ENCODE results near the gene EBP. TPM values are rescaled to one million over a fixed set of nuclear protein-coding genes. Genes with fewer than 3 reads are reported as not detected.

Gene EBP
- total and polyA plus RNA-seq, 9 of the 15 experiments (the other 6 are each of a cell fraction or from before 2014, with no cell fraction given): 228 to 987 (median 274) TPM

DNA sequence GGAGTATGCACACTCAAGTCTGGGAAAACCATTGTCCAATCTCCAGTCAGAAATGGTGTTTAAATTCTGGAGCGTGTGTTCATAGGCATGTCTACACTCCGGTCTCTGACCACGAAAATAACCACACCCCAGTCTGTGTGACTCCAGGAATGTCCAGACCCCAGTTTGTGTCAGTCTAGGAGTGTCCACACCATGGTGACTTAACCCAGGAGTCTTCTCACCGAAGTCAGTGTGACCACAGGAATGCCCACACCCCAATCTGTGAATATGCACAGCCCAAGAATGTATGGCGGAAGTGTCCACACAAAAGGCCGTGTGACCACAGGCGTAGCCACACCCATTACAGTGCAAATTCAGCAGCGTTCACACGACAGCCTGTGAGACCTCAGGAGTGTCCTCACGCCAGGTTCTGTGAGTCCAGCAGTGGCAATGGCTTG is 34.2 kb upstream of the EBP start:
- no peaks in the 10 kb centered on the region for H3K79me2 ChIP-seq (ENCODE audit: control insufficient read depth, insufficient read depth, low read length)
- peak overlapping the region; percentile 69 for H3K27ac ChIP-seq (ENCODE audit: extremely low read depth, low read depth, low read length)
- WGBS (ENCODE audit: insufficient coverage, low coverage, missing lambda C conversion rate): 7% methylated on average over 10 of the region's 10 CpGs
- H3K9me3 ChIP-seq (replicated peaks; ENCODE audit: control insufficient read depth, insufficient read depth, low read depth, low read length): no peaks in the 10 kb centered on the region
- intact Hi-C loops (cut with micrococcal nuclease) (no loop called here), in situ Hi-C loops (cut with MboI) (loop anchor here (25.0 kb wide), 1 partner anchor 625 kb away; no protein-coding TSS in a partner anchor)
- peaks cover 4% of the 10 kb centered on the region for H3K9me1 ChIP-seq (ENCODE audit: control insufficient read depth, insufficient read depth, low read length)
- H3K9ac ChIP-seq (ENCODE audit: insufficient read depth in 1 of 2, low read depth in 2 of 2, low read length in 2 of 2): peak overlapping the region in 1 of 2 experiments; percentile 37; a peak in 2 of 4 replicates
- FAIRE-seq: peak; percentile 97
- H3K4me1 ChIP-seq (replicated peaks in 1 of 2; ENCODE audit: control insufficient read depth in 2 of 2, insufficient read depth in 2 of 2, low read length in 2 of 2): peaks cover 0 to 19% of the 10 kb centered on the region in 2 experiments; a peak in 3 of 5 replicates
- BruUV-seq (replicated peaks): no TSS peak
- no peak overlapping the region for H3K4me3 ChIP-seq
- peak; percentile 48 to 74 (median 54) for DNase-seq (ENCODE audit: extremely low read depth in 1 of 4, low spot score in 3 of 4)
- CTCF ChIA-PET (ENCODE audit: low intra/inter-chr PET ratio): no interaction called here
- H4K20me1 ChIP-seq (replicated peaks; ENCODE audit: control insufficient read depth, insufficient read depth, low read length): no peaks in the 10 kb centered on the region
- H3K4me2 ChIP-seq (ENCODE audit: insufficient read depth, low read length): peak overlapping the region; percentile 68
- POLR2A ChIA-PET: interaction anchor here (0.7 to 1.0 kb wide), 2 partner anchors 12 to 13 kb away, joined by 3 to 4 read pairs; no protein-coding TSS in a partner anchor
- peak overlapping the region; percentile 68 for H2AFZ ChIP-seq (ENCODE audit: low read depth, low read length)
- no peaks in the 10 kb centered on the region for H3K27me3 ChIP-seq (ENCODE audit: control insufficient read depth in 2 of 2, insufficient read depth in 2 of 2, low read length in 2 of 2)
- peak; percentile 91 for ATAC-seq
- peaks cover 37% of the 10 kb centered on the region; the same call in 2 of the 3 replicates for H3K36me3 ChIP-seq (ENCODE audit: control insufficient read depth, insufficient read depth, low read length)
- TF ChIP-seq, protein P1, sequence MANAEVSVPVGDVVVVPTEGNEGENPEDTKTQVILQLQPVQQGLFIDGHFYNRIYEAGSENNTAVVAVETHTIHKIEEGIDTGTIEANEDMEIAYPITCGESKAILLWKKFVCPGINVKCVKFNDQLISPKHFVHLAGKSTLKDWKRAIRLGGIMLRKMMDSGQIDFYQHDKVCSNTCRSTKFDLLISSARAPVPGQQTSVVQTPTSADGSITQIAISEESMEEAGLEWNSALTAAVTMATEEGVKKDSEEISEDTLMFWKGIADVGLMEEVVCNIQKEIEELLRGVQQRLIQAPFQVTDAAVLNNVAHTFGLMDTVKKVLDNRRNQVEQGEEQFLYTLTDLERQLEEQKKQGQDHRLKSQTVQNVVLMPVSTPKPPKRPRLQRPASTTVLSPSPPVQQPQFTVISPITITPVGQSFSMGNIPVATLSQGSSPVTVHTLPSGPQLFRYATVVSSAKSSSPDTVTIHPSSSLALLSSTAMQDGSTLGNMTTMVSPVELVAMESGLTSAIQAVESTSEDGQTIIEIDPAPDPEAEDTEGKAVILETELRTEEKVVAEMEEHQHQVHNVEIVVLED (CRISPR knock-in tag; IDR thresholded peaks at IDR 0.05): no peak
- no peak for TF ChIP-seq NR1H2 (CRISPR knock-in tag; IDR thresholded peaks at IDR 0.05)
- TF ChIP-seq, protein P2, sequence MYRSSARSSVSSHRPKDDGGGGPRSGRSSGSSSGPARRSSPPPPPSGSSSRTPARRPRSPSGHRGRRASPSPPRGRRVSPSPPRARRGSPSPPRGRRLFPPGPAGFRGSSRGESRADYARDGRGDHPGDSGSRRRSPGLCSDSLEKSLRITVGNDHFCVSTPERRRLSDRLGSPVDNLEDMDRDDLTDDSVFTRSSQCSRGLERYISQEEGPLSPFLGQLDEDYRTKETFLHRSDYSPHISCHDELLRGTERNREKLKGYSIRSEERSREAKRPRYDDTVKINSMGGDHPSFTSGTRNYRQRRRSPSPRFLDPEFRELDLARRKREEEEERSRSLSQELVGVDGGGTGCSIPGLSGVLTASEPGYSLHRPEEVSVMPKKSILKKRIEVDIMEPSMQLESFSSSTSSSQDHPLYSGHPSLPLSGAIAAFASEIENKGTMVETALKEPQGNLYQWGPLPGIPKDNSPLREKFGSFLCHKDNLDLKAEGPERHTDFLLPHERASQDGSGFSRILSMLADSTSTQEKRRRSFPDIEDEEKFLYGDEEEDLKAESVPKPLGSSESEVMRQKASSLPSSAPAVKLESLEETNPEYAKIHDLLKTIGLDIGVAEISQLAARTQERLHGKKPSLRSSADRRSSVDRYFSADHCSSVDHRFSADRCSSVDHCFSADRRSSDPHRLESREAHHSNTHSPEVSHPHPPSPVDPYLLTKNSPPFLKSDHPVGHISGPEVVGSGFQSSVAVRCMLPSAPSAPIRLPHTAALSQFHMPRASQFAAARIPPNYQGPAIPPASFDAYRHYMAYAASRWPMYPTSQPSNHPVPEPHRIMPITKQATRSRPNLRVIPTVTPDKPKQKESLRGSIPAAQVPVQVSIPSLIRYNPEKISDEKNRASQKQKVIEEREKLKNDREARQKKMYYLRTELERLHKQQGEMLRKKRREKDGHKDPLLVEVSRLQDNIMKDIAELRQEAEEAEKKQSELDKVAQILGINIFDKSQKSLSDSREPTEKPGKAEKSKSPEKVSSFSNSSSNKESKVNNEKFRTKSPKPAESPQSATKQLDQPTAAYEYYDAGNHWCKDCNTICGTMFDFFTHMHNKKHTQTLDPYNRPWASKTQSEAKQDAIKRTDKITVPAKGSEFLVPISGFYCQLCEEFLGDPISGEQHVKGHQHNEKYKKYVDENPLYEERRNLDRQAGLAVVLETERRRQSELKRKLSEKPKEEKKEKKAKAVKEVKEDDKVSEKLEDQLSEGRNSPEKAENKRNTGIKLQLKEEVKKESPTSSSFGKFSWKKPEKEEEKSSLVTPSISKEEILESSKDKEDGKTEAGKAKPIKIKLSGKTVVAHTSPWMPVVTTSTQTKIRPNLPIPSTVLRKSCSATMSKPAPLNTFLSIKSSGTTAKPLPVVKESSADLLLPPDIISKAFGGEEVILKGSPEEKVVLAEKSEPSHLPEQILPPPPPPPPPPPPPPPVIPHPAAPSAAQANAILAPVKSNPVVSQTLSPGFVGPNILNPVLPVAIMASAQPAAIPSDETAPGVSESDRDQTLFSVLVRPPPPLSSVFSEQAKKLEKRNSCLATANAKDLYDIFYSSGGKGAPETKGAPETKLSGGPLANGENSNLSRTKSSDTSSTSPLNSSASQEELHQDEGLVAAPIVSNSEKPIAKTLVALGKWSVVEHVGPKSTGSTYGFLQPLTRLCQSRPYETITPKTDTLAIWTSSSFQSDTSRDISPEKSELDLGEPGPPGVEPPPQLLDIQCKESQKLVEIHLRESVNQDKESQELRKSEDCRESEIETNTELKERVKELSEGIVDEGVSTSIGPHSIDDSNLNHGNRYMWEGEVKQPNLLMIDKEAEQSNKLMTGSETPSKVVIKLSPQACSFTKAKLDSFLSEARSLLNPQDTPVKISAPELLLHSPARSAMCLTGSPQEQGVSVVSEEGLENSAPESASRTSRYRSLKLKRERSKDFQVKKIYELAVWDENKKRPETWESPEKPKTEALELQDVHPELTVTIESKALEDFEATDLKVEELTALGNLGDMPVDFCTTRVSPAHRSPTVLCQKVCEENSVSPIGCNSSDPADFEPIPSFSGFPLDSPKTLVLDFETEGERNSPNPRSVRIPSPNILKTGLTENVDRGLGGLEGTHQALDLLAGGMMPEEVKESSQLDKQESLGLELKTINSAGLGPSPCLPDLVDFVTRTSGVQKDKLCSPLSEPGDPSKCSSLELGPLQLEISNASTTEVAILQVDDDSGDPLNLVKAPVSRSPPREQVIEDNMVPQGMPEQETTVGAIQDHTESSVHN (IDR thresholded peaks at IDR 0.05; ENCODE audit: borderline replicate concordance in 1 of 2, low read depth in 1 of 2): peak in 1 of 2 experiments; percentile 48; a peak in 1 of 4 replicates
- no peak for TF ChIP-seq ETV6 (IDR thresholded peaks at IDR 0.05; ENCODE audit: borderline replicate concordance in 1 of 2, low read depth in 2 of 2, low read length in 1 of 2)
- TF ChIP-seq ETV6 (CRISPR knock-in tag; IDR thresholded peaks at IDR 0.05; ENCODE audit: borderline replicate concordance): no peak
- TF ChIP-seq, protein P3, sequence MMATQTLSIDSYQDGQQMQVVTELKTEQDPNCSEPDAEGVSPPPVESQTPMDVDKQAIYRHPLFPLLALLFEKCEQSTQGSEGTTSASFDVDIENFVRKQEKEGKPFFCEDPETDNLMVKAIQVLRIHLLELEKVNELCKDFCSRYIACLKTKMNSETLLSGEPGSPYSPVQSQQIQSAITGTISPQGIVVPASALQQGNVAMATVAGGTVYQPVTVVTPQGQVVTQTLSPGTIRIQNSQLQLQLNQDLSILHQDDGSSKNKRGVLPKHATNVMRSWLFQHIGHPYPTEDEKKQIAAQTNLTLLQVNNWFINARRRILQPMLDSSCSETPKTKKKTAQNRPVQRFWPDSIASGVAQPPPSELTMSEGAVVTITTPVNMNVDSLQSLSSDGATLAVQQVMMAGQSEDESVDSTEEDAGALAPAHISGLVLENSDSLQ (IDR thresholded peaks at IDR 0.05): peak; percentile 33; the same call in 1 of the 2 replicates
- no peak for TF ChIP-seq ATF1 (CRISPR knock-in tag; IDR thresholded peaks at IDR 0.05)
- 0 out of 2 replicates have a peak, but pooled peaks have one; percentile 18 for TF ChIP-seq ATF1 (tag; IDR thresholded peaks at IDR 0.05)
- TF ChIP-seq HDGF (IDR thresholded peaks at IDR 0.05): no peak
- TF ChIP-seq ZNF717 (CRISPR knock-in tag; IDR thresholded peaks at IDR 0.05): no peak
- no peak for TF ChIP-seq ZNF146 (CRISPR knock-in tag; IDR thresholded peaks at IDR 0.05; ENCODE audit: unreplicated experiment)
- no peak for TF ChIP-seq POLR2B (IDR thresholded peaks at IDR 0.05; ENCODE audit: low read depth, partially characterized antibody)
- TF ChIP-seq CEBPB (tag; IDR thresholded peaks at IDR 0.05): no peak
